ENCODE data around the gene LY9.

The LY9 gene

GRCh38 chr1:160836981-160837557 is 41.1 kb downstream of the LY9 start:
- DNase-seq (ENCODE audit: low read depth in 2 of 2): no peak

- peak; percentile 65 to 66 for DNase-seq (ENCODE audit: low read depth in 2 of 2)
These were observed 41.7 kb downstream of the LY9 start for GRCh38 chr1:160837558-160838205.

DNA sequence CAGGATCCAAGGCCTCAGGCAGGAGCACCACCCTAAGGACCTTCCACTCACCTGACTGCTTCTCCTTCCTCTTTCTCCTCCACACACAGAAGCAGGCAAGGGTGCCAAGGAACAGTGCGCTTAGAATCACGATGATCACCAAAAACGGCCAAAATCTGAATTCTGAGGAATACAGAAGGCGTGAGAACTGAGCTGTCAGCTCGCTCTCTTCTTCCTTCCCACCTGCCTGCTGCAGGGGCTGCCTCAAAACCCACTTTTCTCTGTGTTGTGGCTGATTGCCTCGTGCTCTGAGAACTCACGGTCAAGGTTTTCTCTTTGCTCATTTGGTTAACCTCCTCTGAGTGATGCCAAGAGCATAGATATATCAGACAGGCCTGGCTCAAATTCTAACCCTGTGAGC is 42.9 kb downstream of the LY9 start:
- no peak for DNase-seq (ENCODE audit: low read depth in 2 of 2)

GRCh38 chr1:160839746-160840145 is 43.8 kb downstream of the LY9 start:
- DNase-seq (ENCODE audit: low read depth in 2 of 2): no peak

DNA sequence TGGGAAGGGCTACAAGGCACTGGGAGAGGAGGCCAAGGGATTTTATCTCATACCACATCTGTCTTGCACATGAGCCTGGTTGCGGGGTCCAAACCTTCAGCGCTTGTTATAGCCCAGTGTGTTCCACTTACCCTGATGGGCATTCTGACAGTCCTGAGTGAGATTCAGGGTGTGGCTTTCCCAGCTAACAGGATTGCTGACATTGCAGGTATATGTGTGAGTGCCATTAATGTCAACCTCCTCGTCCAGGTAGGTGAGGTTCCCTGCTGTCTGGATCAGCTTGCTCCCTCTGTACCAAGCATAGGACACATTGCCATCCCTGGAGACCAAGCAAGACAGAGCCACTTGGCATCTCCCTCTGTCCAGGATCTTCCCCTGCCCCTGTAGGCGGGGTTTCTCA is 45.1 kb downstream of the LY9 start:
- no peak for DNase-seq (ENCODE audit: low read depth in 2 of 2)

DNA sequence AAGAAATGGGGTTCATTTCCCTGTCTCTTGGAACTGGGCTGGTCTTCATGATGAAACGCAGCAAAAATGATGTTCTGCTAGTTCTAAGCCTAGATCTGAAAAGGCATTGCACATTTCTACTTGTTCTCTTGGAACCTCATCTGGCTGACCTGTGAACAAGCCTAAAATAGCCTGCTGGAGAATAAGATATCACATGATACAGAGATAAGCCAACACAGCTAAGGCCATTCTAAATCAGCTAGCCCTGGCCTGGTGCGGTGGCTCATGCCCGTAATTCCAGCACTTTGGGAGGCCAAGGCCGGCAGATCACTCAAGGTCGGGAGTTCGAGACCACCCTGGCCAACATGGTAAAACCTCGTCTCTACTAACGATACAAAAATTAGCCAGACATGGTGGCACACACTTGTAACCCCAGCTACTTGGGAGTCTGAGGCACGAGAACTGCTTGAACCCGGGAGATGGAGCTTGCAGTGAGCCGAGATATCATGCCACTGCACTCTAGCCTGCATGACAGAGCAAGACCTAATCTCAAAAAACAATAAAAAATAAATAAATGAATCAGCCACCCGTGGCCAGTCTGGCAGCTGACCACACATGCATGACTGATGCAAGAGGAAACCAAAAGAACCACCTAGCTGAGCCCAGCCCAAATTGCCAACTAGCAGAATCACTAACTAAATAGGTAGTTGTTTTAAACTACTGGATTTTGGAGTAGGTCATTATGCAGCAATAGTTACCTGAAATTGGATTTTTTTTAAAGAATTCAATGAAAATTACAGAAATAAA is 48.7 kb downstream of the LY9 start:
- DNase-seq (ENCODE audit: low read depth in 2 of 2): no peak

DNA sequence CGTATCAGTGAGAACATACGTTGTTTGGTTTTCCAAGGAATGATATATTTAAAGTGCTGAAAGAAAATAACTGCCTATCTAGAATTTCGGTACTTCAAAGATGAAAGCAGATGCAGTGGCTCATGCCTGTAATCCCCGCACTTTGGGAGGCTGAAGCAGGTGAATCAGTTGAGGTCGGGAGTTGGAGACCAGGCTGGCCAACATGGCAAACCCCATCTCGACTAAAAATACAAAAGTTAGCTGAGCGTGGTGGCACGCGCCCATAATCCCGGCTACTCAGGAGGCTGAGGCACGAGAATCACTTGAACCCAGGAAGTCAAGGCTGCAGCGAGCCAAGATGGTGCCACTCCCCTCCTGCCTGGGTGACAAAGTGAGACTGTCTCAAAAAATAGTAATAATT is 50.3 kb downstream of the LY9 start:
- DNase-seq (ENCODE audit: low read depth in 2 of 2): no peak

- no peak for DNase-seq (ENCODE audit: low read depth in 2 of 2)
These were observed 54.6 kb downstream of the LY9 start for GRCh38 chr1:160850541-160850940.

DNA sequence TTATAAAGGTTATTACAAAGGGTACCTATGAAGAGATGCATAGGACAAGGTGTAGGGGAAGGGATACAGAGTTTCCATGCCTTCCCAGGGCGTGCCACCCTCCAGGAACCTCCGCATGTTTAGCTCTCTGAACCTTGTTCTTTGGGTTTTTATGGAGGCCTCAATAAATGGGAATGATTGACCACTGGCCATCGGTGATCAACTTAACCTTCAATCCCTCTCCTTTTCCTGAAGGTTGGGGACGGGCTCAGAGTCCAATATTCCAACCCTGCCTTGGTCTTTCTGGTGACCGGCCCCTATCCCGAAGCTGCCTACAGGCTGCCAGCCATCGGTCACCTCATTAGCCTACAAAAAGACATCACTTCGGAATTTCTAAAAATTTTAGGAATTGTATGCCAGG is 55.0 kb downstream of the LY9 start:
- DNase-seq (ENCODE audit: low read depth in 2 of 2): no peak

- no peak for DNase-seq (ENCODE audit: low read depth in 2 of 2)
These were observed 57.0 kb downstream of the LY9 start for GRCh38 chr1:160853014-160853413.

- DNase-seq (ENCODE audit: low read depth in 2 of 2): no peak
These were observed 57.8 kb downstream of the LY9 start for GRCh38 chr1:160853754-160854153.

GRCh38 chr1:160855181-160855981 is 59.4 kb downstream of the LY9 start:
- DNase-seq (ENCODE audit: low read depth in 2 of 2): no peak

DNA sequence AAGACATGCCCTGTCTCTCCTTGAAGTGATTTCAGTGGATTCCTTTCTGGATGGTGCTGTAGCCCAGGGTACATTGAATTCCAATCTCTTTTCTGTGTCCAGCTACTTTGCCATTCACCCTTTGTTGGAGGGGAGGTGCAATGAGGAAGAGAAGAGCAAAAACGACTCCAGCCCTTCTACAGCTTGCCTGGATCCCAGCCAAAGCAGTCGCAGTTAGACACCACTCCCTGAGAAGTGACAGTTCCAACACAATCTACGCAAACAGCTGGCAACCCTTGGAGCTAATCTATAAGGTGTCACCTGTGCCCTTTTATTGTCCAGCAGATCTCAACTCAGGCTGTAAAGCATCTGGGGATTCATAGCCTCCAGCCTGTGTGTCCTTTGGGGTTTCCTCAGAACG is 62.1 kb downstream of the LY9 start:
- no peak for DNase-seq (ENCODE audit: low read depth in 2 of 2)

- no peak for DNase-seq (ENCODE audit: low read depth in 2 of 2)
These were observed 62.5 kb downstream of the LY9 start for GRCh38 chr1:160858507-160858906.

- DNase-seq (ENCODE audit: low read depth in 2 of 2): no peak
These were observed 63.2 kb downstream of the LY9 start for GRCh38 chr1:160859166-160859565.

- DNase-seq (ENCODE audit: low read depth in 2 of 2): no peak
These were observed 65.0 kb downstream of the LY9 start for GRCh38 chr1:160860840-160861505.

- peak; percentile 34 to 42 for DNase-seq (ENCODE audit: low read depth in 2 of 2)
These were observed 66.5 kb downstream of the LY9 start, which contains the start of gene CD244 for GRCh38 chr1:160862203-160863060. TSS of gene CD244 (minus strand) at chr1:160862887. CDS start at chr1:160862677, 210 bp downstream.

- no peak for DNase-seq (ENCODE audit: low read depth in 2 of 2)
These were observed 67.2 kb downstream of the LY9 start for GRCh38 chr1:160863061-160863773.

DNA sequence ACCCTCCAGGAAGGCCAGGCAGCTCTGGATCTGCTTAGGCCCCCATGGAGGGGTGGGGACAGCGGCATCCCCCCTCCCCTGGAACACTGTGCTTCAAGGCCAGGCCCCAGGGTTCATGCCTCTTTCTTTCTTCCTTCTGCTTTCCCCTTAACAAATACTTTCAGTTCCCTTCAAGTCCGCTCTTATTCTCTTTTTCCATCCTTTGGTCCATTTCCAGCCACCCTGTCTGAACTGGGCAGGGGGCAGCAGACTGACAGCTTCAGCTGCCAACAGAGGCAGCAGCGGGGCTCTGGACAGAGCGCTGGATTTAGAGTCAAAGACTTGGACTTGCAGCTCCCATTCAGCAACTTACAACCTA is 67.8 kb downstream of the LY9 start:
- DNase-seq (ENCODE audit: low read depth in 2 of 2): no peak

- DNase-seq (ENCODE audit: low read depth in 2 of 2): no peak
These were observed 68.2 kb downstream of the LY9 start for GRCh38 chr1:160864173-160864572.

All from stimulated activated CD8-positive, alpha-beta memory T cell treated with anti-CD3 and anti-CD28 coated beads, Interleukin-15, amount 100 ng/mL, for 4 hours (primary cell).